Stomach (tissue), 4 donors: ENCODE measurements around the gene ATP1A1.

ENCODE experiments used
- POLR2A ChIP-seq, 4 donors: fragments of 450-650 bp; IDR thresholded peaks; one replicate each; pipeline ENCODE4 v1.6.1; 2016; ENCODE audit warnings: antibody characterized with exemption in 4 of 4, control low read depth in 2 of 4, mild to moderate bottlenecking in 1 of 4, moderate library complexity in 1 of 4
- TF ChIP-seq, protein P1 (sequence below), 7 experiments: fragments of 450-650 bp in 4 of 7; fragments of 200-600 bp in 3 of 7; sonication (generic) in 3 of 7; IDR thresholded peaks; one replicate each; pipeline ENCODE4 v1.5.1; 2016 to 2019; ENCODE audit warnings: antibody characterized with exemption in 7 of 7, control low read depth in 2 of 7, mild to moderate bottlenecking in 1 of 7

DNA sequence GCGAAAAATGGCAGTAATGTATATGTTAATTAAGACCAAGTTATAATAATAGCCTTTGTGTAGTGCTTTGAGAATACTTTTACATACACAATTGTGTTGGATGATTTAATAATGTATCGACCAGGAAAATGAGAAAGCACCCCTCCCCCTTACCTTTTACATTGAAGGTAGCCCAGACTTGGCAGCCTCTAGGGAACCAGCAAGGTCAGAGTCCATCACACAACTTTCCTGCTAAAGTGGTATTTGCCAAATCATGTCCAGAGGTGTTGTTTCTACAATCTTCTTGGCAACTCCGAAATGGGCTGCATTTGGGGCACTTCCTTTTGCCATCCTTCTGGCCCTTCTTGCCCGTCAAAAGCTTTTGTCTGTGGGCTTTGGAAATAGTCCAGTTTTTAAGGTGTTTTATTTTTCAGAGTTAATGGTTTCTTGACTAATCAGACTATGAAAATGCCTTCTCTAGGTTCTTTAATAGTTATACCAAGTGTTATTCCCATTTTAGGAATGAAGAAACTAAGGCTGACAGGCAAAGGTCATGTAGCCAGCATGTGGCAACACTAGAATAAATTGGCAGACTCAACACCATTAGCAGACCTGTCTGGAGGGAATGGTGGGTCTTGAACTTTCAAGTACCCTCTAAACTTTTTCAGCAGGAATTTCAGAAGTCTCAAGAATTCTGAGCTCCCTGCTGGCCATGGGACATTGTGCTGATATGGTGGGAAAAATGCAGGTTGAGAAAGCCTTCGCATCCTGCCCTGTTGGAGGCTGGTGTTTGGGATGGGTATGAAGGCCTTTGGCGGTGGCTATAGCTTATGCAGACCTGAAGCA, 6.8 kb downstream of the ATP1A1 start:
- TF ChIP-seq POLR2A (IDR thresholded peaks at IDR 0.05) = no peak
- TF ChIP-seq, protein P1, sequence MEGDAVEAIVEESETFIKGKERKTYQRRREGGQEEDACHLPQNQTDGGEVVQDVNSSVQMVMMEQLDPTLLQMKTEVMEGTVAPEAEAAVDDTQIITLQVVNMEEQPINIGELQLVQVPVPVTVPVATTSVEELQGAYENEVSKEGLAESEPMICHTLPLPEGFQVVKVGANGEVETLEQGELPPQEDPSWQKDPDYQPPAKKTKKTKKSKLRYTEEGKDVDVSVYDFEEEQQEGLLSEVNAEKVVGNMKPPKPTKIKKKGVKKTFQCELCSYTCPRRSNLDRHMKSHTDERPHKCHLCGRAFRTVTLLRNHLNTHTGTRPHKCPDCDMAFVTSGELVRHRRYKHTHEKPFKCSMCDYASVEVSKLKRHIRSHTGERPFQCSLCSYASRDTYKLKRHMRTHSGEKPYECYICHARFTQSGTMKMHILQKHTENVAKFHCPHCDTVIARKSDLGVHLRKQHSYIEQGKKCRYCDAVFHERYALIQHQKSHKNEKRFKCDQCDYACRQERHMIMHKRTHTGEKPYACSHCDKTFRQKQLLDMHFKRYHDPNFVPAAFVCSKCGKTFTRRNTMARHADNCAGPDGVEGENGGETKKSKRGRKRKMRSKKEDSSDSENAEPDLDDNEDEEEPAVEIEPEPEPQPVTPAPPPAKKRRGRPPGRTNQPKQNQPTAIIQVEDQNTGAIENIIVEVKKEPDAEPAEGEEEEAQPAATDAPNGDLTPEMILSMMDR (IDR thresholded peaks at IDR 0.05) = no peak
